Measurements from ENCODE around the gene ADAMTS20.

DNA sequence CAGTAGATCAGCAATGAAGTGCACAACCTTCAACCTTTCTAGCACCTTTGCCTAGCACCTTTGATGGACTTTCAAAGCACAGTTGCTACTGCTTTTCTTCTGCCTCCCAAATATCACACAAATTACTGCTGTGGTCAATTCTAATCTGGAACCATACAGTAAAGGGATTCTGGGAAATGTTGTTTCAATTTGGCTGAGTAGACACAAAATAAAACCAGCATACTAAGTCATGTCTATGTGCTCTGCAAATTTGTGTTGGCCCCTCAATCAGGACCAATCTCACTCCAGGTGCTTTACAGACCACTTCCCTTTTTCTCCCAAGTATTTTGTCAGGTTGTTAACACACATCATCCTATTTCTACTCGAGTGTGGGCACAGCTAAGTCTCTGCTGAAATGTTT is 38.3 kb upstream of the ADAMTS20 start:
- no peak for TF ChIP-seq POLR2A (IDR thresholded peaks at IDR 0.05)
- TF ChIP-seq, protein P1, sequence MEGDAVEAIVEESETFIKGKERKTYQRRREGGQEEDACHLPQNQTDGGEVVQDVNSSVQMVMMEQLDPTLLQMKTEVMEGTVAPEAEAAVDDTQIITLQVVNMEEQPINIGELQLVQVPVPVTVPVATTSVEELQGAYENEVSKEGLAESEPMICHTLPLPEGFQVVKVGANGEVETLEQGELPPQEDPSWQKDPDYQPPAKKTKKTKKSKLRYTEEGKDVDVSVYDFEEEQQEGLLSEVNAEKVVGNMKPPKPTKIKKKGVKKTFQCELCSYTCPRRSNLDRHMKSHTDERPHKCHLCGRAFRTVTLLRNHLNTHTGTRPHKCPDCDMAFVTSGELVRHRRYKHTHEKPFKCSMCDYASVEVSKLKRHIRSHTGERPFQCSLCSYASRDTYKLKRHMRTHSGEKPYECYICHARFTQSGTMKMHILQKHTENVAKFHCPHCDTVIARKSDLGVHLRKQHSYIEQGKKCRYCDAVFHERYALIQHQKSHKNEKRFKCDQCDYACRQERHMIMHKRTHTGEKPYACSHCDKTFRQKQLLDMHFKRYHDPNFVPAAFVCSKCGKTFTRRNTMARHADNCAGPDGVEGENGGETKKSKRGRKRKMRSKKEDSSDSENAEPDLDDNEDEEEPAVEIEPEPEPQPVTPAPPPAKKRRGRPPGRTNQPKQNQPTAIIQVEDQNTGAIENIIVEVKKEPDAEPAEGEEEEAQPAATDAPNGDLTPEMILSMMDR (IDR thresholded peaks at IDR 0.05): no peak
